NCI-H2196 treated with DMSO at 0.1 percent for 48 hours (cell line): Measurements from ENCODE around the gene CORO7.

Experiments
- DNase-seq: peaks from one replicate; lab custom pipeline; 2025; ENCODE audit not compliant: unreplicated experiment; lab: John Stamatoyannopoulos, UW

Gene CORO7

DNA sequence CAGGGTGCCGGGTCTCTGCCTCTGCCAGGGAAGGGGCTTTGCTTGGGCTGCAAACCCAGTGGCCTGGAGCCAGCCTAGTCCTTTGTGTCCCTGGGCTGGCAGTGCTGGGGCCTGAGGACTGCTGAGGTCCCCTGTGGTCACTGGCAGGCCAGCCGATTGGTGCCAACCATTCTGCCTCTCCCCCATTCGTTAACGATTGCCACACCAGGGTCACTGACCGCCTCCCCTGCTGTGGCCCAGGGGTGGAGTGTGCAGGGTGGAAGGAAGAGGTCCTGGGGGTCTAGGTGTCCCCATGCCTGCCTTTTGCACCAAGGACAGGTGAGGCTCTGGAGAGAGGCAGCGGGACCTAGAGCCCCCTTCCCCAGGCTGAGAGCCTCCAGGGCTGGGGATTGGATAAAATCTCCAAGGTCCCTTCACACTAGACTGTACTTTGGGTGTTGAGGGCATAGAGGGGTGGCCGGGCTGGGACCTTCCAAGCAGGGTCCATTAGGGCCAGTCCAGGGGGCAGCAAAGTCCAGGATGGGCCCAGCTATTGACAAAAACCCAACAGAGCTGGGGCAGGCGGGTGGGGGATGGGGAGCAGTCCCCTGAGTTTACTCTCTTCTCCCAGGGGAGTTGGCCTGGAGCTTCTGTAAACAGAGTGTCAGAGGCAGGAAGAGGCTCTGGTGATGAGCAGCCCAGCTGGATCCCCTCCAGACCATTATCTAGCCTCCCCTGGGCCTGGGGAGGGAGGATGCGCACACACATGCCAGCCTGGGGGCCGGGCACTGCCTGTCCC, 43.6 kb downstream of the CORO7 start:
- peak; percentile 47 for DNase-seq

DNA sequence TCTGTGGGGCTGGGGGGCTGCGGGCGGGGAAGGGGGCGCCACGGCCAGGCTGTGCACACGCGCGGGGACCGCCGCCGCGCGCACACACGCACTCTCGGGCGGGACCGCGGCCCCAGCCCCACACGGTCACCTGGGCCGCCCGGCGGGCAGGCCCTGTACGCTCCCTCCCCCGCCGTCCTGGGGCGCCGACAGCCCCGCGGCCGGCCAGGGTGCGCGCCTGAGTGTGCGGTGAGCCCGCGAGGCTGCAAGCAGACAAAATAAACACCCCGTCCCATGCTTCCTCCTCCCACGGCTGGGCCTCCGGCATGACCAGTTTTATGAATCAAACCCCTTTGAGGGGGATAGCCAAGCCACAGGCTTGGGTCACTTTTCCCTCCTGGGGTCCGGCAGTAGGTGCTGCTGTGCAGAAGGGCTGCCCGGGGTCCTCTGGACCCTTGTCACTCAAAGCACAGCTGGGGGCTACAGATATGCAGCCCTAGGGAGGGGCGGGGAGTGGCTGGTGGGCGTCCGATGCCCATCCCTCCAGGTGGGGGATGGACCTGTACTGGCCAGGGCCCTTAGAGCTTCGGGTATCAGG, 44.3 kb downstream of the CORO7 start:
- DNase-seq = no peak

DNA sequence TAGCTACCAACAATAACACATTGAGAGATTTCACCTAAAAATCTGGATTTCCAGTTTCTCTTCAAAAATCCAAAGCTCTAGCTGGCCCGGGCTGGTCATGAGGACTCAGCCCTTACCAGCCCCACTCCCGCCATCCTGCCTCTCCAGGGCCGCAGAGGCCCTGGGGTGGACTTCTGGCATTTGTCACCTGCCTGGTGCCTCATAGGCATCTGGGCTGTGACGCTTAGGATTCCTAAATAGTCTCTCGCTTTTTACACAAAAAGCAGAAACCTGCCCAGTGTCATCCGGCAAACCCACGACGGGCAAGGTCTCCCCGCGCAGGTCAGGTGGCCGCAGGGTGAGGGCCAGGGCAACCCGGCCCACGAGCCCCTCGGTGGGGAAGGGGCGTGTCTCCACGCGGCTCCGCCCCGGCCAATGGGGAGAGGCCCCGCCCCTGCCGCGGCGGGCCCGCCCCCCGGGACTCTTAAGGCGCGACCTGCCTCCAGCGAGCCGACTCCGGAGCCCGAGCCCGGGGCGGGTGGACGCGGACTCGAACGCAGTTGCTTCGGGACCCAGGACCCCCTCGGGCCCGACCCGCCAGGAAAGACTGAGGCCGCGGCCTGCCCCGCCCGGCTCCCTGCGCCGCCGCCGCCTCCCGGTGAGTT, 44.9 kb downstream of the CORO7 start, which contains the start of gene VASN:
VASN (plus strand) TSS at position 492 of the 644 bp plus-strand sequence. CDS start 9,030 bp downstream, outside the sequence.
- DNase-seq = no peak

- no peak for DNase-seq
Observed at GRCh38 chr16:4370570-4371356, 45.6 kb downstream of the CORO7 start.

- no peak for DNase-seq
Observed at GRCh38 chr16:4370151-4370550, 46.2 kb downstream of the CORO7 start.

DNA sequence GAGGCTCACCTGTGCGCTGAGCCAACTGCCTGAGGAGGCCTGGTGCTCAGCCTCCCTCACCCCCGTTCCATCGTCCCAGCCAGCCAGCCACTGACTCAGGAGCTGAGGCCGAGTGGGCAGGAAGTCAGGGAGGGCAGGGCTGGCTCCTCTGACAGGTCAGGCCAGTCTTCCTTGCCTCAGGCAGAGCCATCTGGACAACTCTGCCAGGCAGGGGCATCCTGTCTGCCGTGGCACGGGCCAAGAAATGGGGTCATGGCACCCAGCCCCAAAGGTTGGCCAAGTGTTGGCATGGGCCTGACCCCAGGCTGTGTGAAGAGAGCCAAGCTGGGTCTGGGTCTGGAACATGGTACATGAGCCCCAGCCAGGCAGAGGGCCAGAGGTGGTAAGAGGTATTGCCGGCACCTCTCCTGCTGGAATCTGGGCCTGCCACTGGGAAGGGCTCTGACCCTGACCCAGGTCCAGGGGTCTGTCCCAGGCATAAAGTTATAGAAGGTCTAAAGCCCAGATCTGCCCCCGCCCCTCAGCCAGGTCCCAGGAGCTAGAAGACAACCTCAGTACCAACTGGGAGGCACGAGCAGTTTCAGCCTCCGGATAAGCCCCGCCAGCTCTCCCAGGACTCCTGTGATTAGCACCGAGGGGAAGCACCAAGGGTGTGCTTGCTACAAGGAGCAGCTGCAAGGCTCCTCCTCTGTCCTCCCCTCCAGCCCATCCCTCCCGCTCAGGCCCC, 47.2 kb downstream of the CORO7 start:
- DNase-seq = peak; percentile 42

GRCh38 chr16:4367393-4367856, 49.0 kb downstream of the CORO7 start:
- no peak for DNase-seq

DNA sequence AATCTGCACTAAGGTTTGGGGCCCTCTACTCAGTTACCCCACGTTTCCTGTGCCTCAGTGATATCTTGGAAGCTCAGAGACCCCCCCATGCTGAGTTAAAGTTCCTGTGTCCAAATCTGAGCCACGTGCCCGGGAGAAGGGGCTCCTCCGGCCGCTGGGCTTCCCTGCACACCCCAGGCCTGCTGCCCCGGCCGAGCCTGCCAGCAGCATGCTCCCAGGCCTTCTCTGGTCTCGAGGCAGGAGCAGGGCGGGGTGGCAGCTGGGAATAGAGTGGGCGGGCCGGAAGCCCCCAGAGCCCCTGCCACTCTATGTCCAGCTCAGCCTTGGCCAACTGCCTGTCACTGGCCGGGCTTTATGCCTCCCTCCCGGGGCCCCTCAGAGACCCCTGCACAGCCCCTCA, 50.4 kb downstream of the CORO7 start:
- DNase-seq = no peak

DNA sequence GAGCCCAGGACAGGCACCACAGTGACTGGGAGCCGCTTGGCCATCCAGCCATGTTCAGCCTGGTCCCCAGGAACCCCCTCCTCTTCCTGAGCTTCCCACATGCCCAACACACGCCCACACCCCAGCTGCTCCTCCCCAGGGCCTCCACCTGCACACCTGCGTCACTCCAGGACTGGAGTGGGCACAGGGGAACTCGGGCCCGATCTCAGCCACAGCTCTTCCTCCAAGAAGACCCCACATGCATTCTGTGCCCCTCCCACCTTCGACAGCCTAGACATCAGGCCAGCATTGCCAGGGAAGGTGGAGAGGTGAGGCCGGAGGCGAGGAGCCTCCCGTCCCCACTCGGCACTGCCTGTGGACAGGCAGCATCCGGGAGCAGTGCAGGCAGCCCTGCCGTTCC, 50.8 kb downstream of the CORO7 start:
- DNase-seq = no peak

- DNase-seq = no peak
Observed at GRCh38 chr16:4365014-4365406, 51.4 kb downstream of the CORO7 start.

- no peak for DNase-seq
Observed at GRCh38 chr16:4364196-4365013, 52.0 kb downstream of the CORO7 start.

DNA sequence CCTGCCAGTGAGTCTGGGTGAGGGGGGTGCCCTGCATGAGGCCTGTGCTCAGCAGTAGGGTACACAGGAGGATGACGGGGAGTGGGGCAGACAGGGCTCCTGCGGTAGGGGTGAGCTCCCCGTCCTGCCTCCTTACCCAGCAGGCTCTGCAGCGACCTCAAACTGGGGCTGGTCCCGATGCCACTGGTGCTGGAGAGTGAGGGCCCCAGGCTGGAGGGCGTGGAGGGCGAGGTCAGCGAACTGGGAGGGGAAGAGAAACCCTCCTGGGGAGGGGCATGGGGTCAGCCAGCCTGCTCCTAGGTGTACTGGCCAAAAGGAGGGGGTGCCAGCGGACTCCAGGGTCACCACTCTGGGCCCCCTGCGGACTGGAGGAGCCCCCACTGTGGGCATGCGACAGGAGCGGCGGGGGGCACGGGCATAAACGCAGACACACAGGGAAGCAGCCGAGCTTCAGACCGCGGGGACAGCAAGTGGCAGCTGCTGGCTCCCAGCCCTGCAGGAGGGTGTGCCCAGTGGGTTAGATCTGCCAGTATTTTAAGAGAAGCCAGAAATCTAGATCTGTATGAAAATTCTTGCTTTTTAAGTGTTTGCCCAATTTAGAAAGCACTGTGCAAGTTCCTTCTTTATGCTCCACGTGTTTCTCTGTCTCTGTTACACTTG, 53.8 kb downstream of the CORO7 start:
- no peak for DNase-seq

DNA sequence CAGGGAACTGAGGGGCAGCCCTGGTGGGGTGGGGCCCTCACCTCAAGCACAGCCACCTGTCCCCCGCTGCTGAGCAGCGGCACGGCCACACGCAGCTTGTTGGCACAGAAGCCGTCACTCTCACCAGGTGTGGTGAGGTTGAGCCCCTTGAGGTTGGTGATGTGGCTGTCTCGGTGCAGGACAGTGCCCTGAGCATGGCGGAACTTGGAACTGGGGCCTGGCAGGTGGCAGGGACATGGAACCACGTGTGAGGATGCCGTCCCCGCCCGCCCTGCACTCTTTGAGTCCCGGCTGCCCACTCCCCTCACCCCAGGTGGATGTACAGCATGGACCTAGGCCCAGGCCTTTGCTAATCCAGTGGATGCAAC, 54.5 kb downstream of the CORO7 start:
- DNase-seq = no peak

GRCh38 chr16:4361033-4361943, 55.1 kb downstream of the CORO7 start:
- DNase-seq = no peak

- peak; percentile 28 for DNase-seq
Observed at GRCh38 chr16:4360538-4361021, 55.8 kb downstream of the CORO7 start.

DNA sequence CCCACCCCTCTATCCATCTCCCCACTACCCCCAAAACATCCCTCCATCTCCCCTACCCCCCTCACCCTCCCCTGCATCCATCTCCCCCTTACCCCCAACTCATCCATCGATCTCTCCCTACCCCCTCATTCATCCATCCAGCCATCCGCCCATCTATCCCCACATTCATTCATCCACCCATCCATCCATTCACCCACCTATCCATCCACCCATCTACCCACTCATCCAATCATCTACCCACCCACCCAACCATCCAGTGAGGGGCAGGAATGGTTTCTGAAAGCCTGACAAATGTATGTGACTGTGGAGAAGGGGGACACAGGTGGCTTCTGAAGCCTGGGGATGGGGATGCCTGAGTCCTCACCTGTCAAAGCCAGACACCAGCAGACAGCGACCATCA, 56.5 kb downstream of the CORO7 start:
- DNase-seq = no peak

GRCh38 chr16:4358831-4359561, 57.4 kb downstream of the CORO7 start:
- peak; percentile 17 for DNase-seq
